Stimulated activated CD8-positive, alpha-beta memory T cell treated with anti-CD3 and anti-CD28 coated beads, Interleukin-12 subunit alpha, Interleukin-12 subunit beta, amount 100 ng/mL, for 24 hours (primary cell): ENCODE data around the gene TJP3.

Experiments
- DNase-seq: peaks from one replicate; pipeline ENCODE4 v3.0.0-alpha.2; 2020; ENCODE audit errors: extremely low read depth

TJP3 gene

GRCh38 chr19:3716147-3716668 is 8.0 kb downstream of the TJP3 start:
- DNase-seq, result no peak

DNA sequence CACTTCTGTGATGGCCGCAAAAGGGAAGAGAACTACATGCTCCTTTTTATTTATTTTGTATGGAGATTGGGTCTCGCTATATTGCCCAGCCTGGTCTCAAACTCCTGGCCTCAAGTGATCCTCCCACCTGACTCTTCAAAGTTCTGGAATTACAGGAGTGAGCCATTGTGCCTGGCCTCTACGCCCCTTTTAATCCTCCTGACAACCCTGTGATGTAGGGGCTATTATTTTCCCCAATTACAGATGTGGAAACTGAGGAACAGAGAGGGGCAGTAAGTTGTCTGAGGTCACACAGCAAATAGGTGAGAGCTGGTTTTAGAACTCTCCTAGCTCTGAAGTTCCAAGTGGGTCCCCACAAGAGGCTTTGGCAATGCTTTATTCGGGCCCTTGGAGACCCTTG is 11.7 kb downstream of the TJP3 start:
- no peak for DNase-seq

DNA sequence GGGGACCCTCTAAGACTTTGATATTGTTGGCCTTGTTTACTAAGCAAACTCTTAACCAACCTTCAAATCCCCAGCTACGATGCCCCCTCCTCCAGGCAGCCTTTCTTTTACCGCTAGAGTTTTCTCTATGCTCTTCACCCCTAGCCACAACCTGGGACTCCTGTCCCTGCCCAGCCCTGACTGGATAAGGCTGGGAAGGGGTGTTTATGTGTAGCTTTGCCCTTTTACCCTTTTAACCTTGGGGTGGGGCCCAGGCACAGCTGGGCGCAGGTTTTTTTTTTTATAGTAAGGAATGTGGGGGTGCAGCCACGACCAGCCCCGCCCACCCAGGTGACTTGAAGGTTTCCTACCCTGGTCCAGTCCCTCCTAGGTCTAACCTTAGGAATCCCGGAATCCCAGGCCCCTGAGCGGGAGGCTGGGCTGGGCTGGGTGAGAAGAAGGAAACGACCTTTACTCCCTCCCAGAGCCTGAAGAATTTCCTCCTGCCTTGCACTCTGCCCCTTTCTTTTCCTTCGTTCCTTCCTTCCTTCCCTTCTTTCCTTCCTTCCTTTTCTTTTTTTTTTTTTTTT is 12.2 kb downstream of the TJP3 start:
- no peak for DNase-seq

GRCh38 chr19:3721131-3721886 is 13.1 kb downstream of the TJP3 start:
- DNase-seq, result peak; percentile 70

- no peak for DNase-seq
These were observed 13.8 kb downstream of the TJP3 start for GRCh38 chr19:3721887-3722442.

- no peak for DNase-seq
These were observed 14.4 kb downstream of the TJP3 start for GRCh38 chr19:3722443-3723109.

DNA sequence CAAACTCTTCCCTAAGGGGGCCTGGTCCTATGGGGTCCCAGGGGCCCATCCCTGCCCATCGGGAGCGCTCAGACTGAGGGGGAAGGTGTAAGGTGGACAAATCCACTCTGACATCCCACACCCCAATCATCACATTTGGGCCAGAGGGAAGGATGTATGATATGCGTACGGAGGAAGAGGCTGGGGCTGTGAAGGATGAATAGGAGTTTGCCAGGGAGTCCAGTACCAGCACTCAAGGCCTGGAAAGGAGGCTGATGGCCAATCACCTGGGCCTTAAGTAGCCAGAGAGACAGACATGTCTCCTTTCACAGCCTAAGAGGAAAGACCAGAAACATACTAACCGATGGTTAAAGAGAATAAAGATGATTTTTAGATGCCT is 14.9 kb downstream of the TJP3 start:
- DNase-seq, result no peak

GRCh38 chr19:3723883-3724282 is 15.7 kb downstream of the TJP3 start:
- DNase-seq, result no peak

- no peak for DNase-seq
These were observed 16.9 kb downstream of the TJP3 start for GRCh38 chr19:3725121-3725520.

- no peak for DNase-seq
These were observed 17.6 kb downstream of the TJP3 start for GRCh38 chr19:3725640-3726310.

- no peak for DNase-seq
These were observed 22.3 kb downstream of the TJP3 start for GRCh38 chr19:3730457-3730958.

- DNase-seq, result no peak
These were observed 23.9 kb downstream of the TJP3 start for GRCh38 chr19:3732108-3732507.

DNA sequence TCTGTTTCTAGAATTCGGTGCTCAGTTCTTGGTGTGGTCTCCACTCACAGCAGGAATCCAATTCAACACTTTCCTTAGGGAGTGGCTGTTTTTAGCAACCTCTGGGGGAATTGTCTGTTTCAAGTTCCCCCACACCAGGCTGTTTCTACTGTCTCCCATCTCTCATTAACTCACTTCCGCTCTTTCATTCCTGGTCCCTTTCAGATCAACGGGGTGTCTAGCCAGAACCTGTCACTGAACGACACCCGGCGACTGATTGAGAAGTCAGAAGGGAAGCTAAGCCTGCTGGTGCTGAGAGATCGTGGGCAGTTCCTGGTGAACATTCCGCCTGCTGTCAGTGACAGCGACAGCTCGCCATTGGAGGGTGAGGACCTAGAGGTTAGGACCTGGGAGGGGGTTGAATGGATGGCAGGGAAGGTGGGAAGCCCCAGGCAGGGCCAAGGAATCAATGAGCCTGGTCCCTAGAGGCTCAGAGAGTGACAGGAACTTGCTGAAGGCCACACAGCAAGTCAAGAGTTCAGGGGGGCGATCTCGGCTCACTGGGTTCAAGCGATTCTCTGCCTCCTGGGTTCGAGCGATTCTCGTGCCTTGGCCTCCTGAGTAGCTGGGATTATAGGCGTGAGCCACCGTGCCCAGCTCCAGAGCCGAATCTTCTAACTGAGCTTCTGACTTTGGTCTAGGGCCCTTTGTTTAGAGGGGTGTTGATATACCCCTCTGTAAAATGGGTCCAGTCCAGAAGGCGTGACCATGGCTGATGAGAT is 25.5 kb downstream of the TJP3 start:
- no peak for DNase-seq

GRCh38 chr19:3734310-3734600 is 26.1 kb downstream of the TJP3 start:
- DNase-seq, result no peak

- DNase-seq, result no peak
These were observed 28.0 kb downstream of the TJP3 start for GRCh38 chr19:3736106-3736724.

DNA sequence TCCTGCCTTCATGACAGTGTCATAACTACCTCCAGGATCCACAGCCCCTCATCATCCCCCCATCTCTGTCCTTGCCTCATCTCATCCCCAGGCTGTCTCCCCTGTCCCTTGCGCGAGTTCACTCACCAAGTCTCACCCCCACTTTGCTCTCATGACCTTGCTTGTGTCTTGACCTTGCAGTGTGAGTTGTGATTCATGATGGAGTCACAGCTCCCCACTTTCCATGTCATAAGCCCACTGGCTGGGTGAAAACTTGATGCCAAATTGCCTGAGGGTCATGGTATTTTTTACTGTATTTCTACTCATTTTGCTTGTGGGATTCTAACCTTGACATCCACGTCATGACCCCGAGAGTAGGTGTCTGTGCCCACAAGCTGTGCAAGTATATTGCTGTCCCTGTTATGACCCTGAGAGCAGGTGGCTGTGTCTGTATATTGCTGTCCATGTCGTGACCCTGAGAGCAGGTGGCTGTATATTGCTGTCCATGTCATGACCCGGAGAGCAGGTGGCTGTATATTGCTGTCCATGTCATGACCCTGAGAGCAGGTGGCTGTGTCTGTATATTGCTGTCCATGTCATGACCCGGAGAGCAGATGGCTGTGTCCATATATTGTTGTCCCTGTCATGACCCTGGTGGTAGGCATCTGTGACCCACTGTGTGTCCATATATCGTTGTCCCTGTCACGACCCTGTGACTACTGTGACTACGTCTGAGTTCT is 29.5 kb downstream of the TJP3 start:
- DNase-seq, result no peak

GRCh38 chr19:3738477-3739220 is 30.5 kb downstream of the TJP3 start:
- DNase-seq, result no peak

DNA sequence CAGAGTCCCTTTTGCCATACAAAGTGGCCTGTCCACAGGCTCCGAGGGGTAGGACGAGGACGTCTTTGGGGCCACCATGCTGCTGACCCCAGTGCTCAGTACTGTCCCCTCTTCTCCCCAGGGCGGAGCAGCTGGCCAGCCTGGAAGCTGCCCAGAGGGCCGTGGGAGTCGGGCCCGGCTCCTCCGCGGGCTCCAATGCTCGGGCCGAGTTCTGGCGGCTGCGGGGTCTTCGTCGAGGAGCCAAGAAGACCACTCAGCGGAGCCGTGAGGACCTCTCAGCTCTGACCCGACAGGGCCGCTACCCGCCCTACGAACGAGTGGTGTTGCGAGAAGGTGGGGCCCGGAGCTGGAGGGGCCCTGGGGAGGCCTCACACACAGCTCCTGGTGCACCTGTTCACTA is 32.2 kb downstream of the TJP3 start:
- DNase-seq, result no peak

GRCh38 chr19:3743486-3743885 is 35.3 kb downstream of the TJP3 start:
- no peak for DNase-seq
